B cell (primary cell): ENCODE results near the gene HLA-C. TPM values are rescaled to one million over a fixed set of nuclear protein-coding genes. Genes with fewer than 3 reads are reported as not detected.

Experiments
- ATAC-seq: fragments of 200-7000 bp; cut with Tn5 transposase; one replicate; pipeline ENCODE4 v1.10.0; 2021; ENCODE audit warnings: low read depth, mild to moderate bottlenecking, moderate number of reproducible peaks, moderate library complexity
- CTCF ChIA-PET: fragments of 350-600 bp; sonication (Branson Sonifier 250); formaldehyde crosslinking; loops from one replicate; lab custom pipeline; 2021; ENCODE audit warnings: antibody characterized with exemption, inconsistent platforms; lab: Charles Lee
- POLR2A ChIA-PET: fragments of 350-600 bp; sonication (Branson Sonifier 250); formaldehyde crosslinking; loops from one replicate; lab custom pipeline; 2021; ENCODE audit warnings: antibody characterized with exemption; lab: Charles Lee
- DNase-seq: peaks from one replicate; pipeline ENCODE4 v3.0.0; 2013
- H2AFZ ChIP-seq: 2 replicates; pipeline ENCODE4 v1.6.1; 2012; ENCODE audit warnings: mild to moderate bottlenecking, low read depth, low read length; ENCODE audit not compliant: insufficient read depth, poor library complexity, severe bottlenecking
- H3K27ac ChIP-seq, 2 donors: 1 replicate in 1 of 2; 2 replicates in 1 of 2; pipeline ENCODE4 v1.5.1; 2012 to 2013; ENCODE audit warnings: low read length in 2 of 2, mild to moderate bottlenecking in 2 of 2, moderate library complexity in 1 of 2
- H3K27me3 ChIP-seq, 4 experiments: fragments of 200-600 bp in 1 of 4; sonication (generic) in 1 of 4; replicated peaks in 1 of 4; 1 replicate in 2 of 4; 2 replicates in 2 of 4; pipeline versions ENCODE4 v1.6.1 to v1.7.0; 2013 to 2016; ENCODE audit warnings: low read length in 3 of 4, mild to moderate bottlenecking in 2 of 4, mixed read lengths in 1 of 4, moderate library complexity in 1 of 4; ENCODE audit not compliant: insufficient read depth in 4 of 4, control insufficient read depth in 3 of 4; ENCODE audit errors: control extremely low read depth in 1 of 4
- H3K36me3 ChIP-seq, 2 experiments: replicated peaks in 1 of 2; 1 replicate in 1 of 2; 2 replicates in 1 of 2; pipeline versions ENCODE4 v1.6.1 to v1.7.1; 2013; ENCODE audit warnings: low read length in 1 of 2; ENCODE audit not compliant: insufficient read depth in 2 of 2, control insufficient read depth in 1 of 2; ENCODE audit errors: control extremely low read depth in 1 of 2, extremely low read depth in 1 of 2
- H3K4me1 ChIP-seq, 2 donors: fragments of 200-600 bp in 1 of 2; sonication (generic) in 1 of 2; 1 replicate in 1 of 2; 2 replicates in 1 of 2; pipeline versions ENCODE4 v1.5.1 to v1.6.1; 2013 to 2017; ENCODE audit warnings: low read length in 2 of 2; ENCODE audit not compliant: control insufficient read depth in 2 of 2, insufficient read depth in 2 of 2
- H3K4me2 ChIP-seq: replicated peaks from 2 replicates; pipeline ENCODE3; 2012; ENCODE audit warnings: mild to moderate bottlenecking, low read depth, low read length; ENCODE audit not compliant: poor library complexity, severe bottlenecking
- H3K4me3 ChIP-seq, 5 experiments: fragments of 200-600 bp in 1 of 5; sonication (generic) in 1 of 5; 1 replicate in 3 of 5; 2 replicates in 2 of 5; pipeline versions ENCODE4 v1.5.1 to v1.7.0; 2011 to 2016; ENCODE audit warnings: low read length in 4 of 5, mild to moderate bottlenecking in 4 of 5, low read depth in 2 of 5, control low read depth in 1 of 5, moderate library complexity in 1 of 5; ENCODE audit not compliant: insufficient read depth in 1 of 5; ENCODE audit errors: control extremely low read depth in 1 of 5, extremely low read depth in 1 of 5
- H3K79me2 ChIP-seq: fragments of 200-600 bp; sonication (generic); one replicate; pipeline ENCODE4 v1.6.0; 2016; ENCODE audit warnings: low read length; ENCODE audit not compliant: control insufficient read depth, insufficient read depth
- H3K9ac ChIP-seq: fragments of 200-600 bp; sonication (generic); 2 replicates; pipeline ENCODE4 v1.6.1; 2017; ENCODE audit warnings: mild to moderate bottlenecking, low read length, moderate library complexity
- H3K9me3 ChIP-seq, 3 donors: one replicate each; pipeline versions ENCODE4 v1.6.1 to v1.7.1; 2013; ENCODE audit warnings: low read length in 2 of 3; ENCODE audit not compliant: control insufficient read depth in 2 of 3, insufficient read depth in 1 of 3; ENCODE audit errors: control extremely low read depth in 1 of 3
- H4K20me1 ChIP-seq: 2 replicates; pipeline ENCODE4 v1.6.0; 2012; ENCODE audit warnings: mild to moderate bottlenecking, low read length; ENCODE audit not compliant: insufficient read depth, control insufficient read depth, poor library complexity, severe bottlenecking
- H3K27ac Mint-ChIP-seq: one replicate; pipeline ENCODE4 v1.8.0; 2021; ENCODE audit warnings: mixed read lengths
- H3K27me3 Mint-ChIP-seq: one replicate; pipeline ENCODE4 v1.8.0; 2021; ENCODE audit warnings: mixed read lengths
- H3K4me1 Mint-ChIP-seq: one replicate; pipeline ENCODE4 v1.8.0; 2021; ENCODE audit warnings: mixed read lengths
- H3K4me3 Mint-ChIP-seq: one replicate; pipeline ENCODE4 v1.8.0; 2021; ENCODE audit warnings: mixed read lengths
- H3K9me3 Mint-ChIP-seq: one replicate; pipeline ENCODE4 v1.8.0; 2022; ENCODE audit warnings: mixed read lengths; ENCODE audit not compliant: insufficient read depth
- EZH2 ChIP-seq: IDR thresholded peaks from 2 replicates; pipeline ENCODE4 v1.6.1; 2012; ENCODE audit warnings: borderline replicate concordance, low read depth, mild to moderate bottlenecking, moderate library complexity, low read length; ENCODE audit not compliant: insufficient read depth, poor library complexity, severe bottlenecking
- WGBS: methylation state at CpG from one replicate; pipeline ENCODE4 v1.1.5; 2013; ENCODE audit warnings: missing lambda C conversion rate; ENCODE audit not compliant: insufficient coverage; 5-methylcytosine and 5-hydroxymethylcytosine counted together
- intact Hi-C: fragments of 100-400 bp; cut with micrococcal nuclease; formaldehyde crosslinking; loops from one replicate; pipeline ENCODE4 v1.10.0; 2022
- polyA plus RNA-seq: library from polyadenylated mRNA; depleted of rRNA; stranded (reverse); fragments of >200 nt; gene quantifications from 2 replicates; pipeline ENCODE4 v1.2.3, GENCODE V29; 2012
- total RNA-seq, 2 donors: library from RNA; stranded (reverse); fragments of 120-200 nt in 1 of 2; gene quantifications; 1 replicate in 1 of 2; 2 replicates in 1 of 2; pipeline versions ENCODE4 v1.2.3 to v1.2.4, GENCODE V29; 2013 to 2022
- TF ChIP-seq, protein P1 (sequence below): fragments of 200-600 bp; IDR thresholded peaks from one replicate; pipeline ENCODE4 v1.8.0; 2022; ENCODE audit warnings: antibody characterized with exemption, mild to moderate bottlenecking

The HLA-C gene
- total and polyA plus RNA-seq, 2 donors (not counting 1 experiment from before 2014, with no cell fraction given) = 998 to 1,983 TPM

DNA sequence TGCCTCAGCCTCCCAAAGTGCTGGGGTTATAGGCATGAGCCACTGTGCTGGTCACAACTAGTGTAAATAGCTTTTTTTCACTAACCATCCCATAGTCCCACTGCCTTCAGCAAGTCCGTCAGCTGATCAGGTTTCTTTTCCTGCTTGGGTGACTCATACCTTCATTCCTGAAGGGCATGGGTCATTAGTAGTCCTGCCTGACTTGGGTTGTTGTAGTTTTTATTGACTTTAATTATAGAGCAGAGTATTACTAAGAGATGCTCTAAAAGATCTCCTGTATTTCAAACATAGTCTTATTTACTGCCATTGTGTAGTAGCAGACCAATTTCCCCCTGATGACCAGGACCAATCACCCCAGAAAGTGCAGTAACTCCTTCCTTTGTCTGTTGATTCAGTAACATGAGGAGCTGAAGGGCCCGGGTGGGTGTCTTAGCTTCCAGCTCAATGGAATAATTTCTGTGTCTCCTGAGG lies 25.8 kb downstream of the HLA-C start:
- Histone ChIP-seq H3K79me2 (no peaks in the 10 kb centered on the region), H3K36me3 (no peaks in the 10 kb centered on the region), H3K27me3 (peaks cover 0 to 21% (median 4%) of the 10 kb centered on the region in 4 experiments), H3K9me3 (peaks cover 0 to 12% (median 3%) of the 10 kb centered on the region in 3 donors), H3K9ac (no peak overlapping the region), H3K4me1 (no peaks in the 10 kb centered on the region), H4K20me1 (no peaks in the 10 kb centered on the region), H2AFZ (no peak overlapping the region), H3K4me2 (no peak overlapping the region), H3K27ac (no peak overlapping the region), H3K4me3 (no peak overlapping the region)
- H3K27ac Mint-ChIP-seq = no peak overlapping the region
- H3K4me3 Mint-ChIP-seq = no peak overlapping the region
- peaks cover 16% of the 10 kb centered on the region for H3K9me3 Mint-ChIP-seq
- CTCF ChIA-PET = interaction anchor here (0.6 to 0.9 kb wide), 3 partner anchors 18 to 121 kb away, joined by 3 to 6 read pairs (median 3); no protein-coding TSS in a partner anchor
- WGBS = 100% methylated on average over 1 of the region's 2 CpGs
- H3K27me3 Mint-ChIP-seq = peaks cover 45% of the 10 kb centered on the region
- intact Hi-C loops = no loop called here
- H3K4me1 Mint-ChIP-seq = no peaks in the 10 kb centered on the region
- POLR2A ChIA-PET = no interaction called here
- no peak for TF ChIP-seq EZH2
- TF ChIP-seq, protein P1, sequence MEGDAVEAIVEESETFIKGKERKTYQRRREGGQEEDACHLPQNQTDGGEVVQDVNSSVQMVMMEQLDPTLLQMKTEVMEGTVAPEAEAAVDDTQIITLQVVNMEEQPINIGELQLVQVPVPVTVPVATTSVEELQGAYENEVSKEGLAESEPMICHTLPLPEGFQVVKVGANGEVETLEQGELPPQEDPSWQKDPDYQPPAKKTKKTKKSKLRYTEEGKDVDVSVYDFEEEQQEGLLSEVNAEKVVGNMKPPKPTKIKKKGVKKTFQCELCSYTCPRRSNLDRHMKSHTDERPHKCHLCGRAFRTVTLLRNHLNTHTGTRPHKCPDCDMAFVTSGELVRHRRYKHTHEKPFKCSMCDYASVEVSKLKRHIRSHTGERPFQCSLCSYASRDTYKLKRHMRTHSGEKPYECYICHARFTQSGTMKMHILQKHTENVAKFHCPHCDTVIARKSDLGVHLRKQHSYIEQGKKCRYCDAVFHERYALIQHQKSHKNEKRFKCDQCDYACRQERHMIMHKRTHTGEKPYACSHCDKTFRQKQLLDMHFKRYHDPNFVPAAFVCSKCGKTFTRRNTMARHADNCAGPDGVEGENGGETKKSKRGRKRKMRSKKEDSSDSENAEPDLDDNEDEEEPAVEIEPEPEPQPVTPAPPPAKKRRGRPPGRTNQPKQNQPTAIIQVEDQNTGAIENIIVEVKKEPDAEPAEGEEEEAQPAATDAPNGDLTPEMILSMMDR = no peak
- no peak for DNase-seq
- ATAC-seq = no peak

DNA sequence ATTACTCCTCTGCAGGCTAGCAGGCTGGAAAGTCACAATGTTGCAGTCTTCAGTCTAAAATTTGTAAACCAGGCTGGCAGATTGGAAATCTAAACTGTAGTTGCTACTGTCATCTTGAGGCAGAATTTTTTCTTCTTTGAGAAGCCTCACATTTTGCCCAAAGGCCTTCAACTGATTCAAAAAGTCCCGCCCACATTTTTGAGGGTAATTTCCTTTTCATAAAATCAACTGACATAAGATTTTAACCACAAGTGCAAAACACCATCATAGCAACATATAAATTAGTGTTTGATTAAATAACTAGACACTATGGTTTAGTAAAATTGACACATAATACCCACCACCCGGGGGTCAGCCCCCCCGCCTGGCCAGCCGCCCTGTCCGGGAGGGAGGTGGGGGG lies 28.4 kb downstream of the HLA-C start:
- WGBS = no CpG with 5 or more reads among the region's 5 CpGs
- CTCF ChIA-PET = no interaction called here

More for the DNA sequence above, 28.4 kb downstream of the HLA-C start:
- no peak overlapping the region for H2AFZ ChIP-seq
- no peaks in the 10 kb centered on the region for H3K4me1 ChIP-seq
- H3K27me3 ChIP-seq = peaks cover 0 to 21% (median 1%) of the 10 kb centered on the region in 4 experiments
- TF ChIP-seq, protein P1 = no peak
- TF ChIP-seq EZH2 = no peak
- H3K79me2 ChIP-seq = no peaks in the 10 kb centered on the region
- no peaks in the 10 kb centered on the region for H3K36me3 ChIP-seq
- peaks cover 0 to 12% (median 3%) of the 10 kb centered on the region in 3 donors for H3K9me3 ChIP-seq
- ATAC-seq = no peak
- H3K4me3 ChIP-seq = no peak overlapping the region
- Mint-ChIP-seq H3K27me3 (peaks cover 35% of the 10 kb centered on the region), H3K4me1 (no peaks in the 10 kb centered on the region), H3K9me3 (peaks cover 14% of the 10 kb centered on the region), H3K4me3 (no peak overlapping the region), H3K27ac (no peak overlapping the region)
- POLR2A ChIA-PET = no interaction called here
- intact Hi-C loops = no loop called here
- H3K9ac ChIP-seq = no peak overlapping the region
- no peaks in the 10 kb centered on the region for H4K20me1 ChIP-seq
- no peak for DNase-seq
- no peak overlapping the region for H3K27ac ChIP-seq
- no peak overlapping the region for H3K4me2 ChIP-seq
